IPS-NIHi7 (cell line): ENCODE results near the gene EMX1.

Source experiments
- DNase-seq: peaks from one replicate; pipeline ENCODE4 v3.0.0; 2012; ENCODE audit warnings: mixed read lengths; ENCODE audit errors: extremely low spot score

Gene EMX1

DNA sequence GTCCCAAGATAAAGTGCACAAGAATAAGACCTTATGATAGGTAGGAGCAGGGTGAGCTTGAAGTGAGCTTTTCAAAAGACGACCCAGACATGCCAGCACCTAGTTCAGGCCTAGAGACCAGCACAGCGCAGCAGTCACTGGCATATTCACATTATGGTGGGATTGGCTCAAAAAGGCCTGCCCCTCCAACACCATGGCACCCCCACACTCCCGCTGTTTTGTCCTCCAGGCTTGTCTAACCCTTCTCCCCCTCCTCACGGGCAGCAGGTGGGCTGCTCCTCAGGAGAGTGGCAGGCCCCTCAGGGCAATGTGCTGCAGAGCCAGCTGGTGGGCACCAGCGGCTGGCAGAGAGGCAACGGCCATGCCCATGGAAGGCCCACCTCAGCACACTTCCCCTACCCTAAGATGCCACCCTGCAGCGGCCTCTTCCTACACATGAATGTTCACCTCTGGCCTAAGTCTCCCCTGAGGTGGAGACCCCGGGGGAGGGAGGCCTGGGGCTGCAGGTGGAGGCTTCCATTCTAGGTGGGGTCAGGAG lies 25.6 kb downstream of the EMX1 start:
- DNase-seq = no peak

DNA sequence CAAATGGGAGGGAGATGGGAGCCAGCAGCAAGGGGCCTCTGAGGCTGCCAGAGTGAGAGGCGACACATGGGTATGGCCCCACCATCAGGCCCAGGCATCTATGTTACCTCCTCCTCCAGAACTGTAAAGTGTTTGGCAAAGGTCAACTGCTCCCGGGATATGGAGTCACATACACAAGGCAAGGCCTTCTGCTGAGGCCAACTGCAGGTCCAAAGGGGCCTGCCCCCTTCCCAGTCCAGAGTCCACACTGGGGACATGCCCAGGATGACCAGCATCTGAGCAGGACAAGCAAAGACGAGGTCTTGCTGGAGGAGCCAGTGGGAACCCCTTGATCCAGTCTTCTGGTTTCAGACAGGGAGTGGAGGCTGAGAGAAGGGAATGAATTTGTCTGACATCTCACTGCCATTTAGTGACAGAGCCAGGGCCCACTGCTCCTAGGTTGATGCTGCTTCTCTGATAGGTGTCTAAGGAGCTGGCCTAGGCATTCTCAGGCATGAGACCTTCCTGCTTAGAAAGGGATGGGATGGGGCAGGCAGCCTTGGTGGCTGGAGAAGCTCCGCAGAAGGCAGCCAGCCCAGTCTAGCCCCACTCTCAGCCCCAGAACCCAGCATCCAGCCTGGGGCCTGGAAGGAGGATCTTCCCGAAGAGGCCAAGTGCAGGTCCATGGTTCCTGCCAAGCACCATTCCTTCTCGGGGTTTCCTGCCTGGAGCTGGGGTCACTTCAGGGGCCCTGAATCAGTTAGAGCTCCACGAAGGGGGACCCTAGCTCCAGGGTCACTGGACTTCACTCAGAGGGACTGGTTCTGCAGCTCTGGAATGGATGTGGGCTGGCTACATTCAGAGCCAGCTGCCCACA lies 26.4 kb downstream of the EMX1 start:
- no peak for DNase-seq

DNA sequence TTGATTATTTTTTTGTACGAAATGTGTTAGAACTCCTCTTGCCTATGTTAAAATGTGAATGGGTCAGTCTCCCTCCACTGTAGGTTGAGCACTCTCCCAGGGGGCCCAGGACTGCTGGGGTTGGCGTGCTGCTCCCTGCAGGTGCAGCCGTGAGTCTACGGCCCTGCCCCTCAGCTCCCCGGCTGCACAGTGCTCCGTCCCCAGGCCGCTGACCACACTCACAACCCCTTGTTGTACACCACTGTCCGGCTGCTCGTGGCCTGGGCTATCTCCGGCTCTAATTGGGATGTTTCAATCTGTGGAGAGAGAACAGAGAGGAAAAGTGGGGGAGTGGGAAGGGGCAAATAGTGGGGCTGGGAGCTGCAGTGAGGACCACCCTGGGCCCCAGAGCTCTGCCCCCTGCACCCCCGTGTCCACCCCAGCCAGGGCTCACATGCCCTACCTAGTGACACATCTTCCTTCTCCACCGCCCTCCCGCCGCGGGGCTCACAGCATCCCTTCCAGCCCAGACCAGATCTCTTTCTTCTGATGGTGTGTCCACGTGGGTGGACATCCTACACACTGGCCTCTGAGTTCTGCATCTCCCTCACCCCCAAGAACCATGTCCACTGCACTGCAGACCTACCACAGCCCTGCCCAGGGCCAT lies 27.6 kb downstream of the EMX1 start:
- no peak for DNase-seq

DNA sequence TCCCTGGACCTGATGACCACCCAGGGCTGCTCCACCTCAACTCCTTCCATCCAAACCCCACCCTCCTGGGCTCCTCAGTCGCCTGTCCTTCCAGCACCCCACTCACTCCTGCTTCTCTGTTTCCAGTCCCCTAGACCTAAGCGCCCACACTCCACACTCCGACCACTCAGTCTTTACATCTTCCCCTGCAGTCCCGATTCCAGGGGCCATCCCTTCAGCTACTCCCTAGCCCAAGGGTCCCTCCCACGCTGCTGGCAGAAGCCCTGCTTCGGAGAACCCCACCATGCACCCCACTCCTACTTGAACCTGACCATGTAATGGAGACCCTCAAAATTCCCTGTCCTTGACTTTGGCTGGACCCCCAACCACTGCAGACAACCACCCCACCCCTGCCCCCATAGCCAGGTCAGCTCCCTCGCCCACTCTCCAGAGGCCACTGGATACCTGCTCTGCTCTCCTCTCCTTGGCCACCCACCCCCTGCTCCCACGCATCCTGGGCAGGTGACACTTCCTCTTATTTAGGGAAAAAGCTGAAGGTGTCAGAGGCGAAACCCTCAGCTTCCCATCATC lies 28.2 kb downstream of the EMX1 start:
- no peak for DNase-seq

DNA sequence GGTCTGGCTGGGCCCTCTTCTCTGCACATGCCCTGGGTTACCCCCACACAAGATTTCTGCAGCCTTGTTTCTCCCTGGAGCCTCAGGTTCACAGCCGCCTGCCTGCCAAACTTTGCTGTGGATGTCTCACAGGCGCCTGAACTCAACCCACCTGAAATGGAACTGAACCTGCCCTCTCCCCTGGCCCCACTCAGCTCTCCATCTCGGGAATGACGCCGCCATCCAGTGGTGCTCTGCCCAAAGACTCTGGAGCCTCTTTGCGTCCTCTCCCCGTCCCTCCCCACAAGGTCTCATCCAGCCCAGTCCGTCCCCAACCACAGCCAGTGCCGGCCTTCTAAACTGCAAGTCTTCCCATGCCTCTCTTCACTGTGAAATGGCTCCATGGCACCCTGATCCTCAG lies 29.1 kb downstream of the EMX1 start:
- no peak for DNase-seq

DNA sequence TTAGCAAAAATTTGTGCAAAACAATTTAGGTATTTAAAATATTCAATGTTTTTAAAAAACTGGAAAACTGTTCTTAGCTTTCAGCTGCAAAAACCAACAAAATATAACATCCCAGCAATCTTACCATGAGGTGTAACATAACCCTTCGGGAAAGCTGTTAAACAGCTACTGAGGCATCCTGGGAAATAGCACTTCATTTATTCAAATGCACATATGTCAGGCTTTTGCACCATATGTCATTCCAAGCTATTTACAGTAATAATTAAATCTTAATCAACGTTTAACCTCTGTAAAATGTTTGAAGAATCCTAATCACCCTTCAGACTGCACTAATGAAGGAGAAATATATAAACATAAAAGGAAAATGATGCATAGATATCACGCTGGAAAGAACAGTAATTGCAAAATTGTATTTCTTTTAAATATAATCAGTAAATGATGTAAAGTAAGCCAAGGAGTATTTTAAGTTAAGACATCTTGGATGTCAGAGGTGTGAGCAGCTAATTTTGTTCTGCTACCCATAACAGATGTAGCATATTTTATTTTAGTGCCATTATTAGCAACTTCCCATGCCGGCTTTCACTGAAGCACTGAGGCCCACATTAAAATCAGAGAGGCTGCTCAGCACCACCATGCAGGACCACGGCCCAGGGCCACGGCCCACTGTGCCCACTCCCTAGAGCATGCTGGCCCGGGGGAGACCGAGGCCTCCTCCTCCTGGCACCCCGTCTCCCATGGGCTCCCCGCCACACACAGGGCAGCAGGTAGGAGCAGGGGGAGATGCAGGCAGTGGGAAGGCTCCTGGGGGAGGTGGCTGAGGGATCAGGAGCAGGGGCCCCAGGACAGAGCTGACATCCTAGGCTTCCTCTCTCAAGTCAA lies 30.9 kb downstream of the EMX1 start:
- DNase-seq = no peak

DNA sequence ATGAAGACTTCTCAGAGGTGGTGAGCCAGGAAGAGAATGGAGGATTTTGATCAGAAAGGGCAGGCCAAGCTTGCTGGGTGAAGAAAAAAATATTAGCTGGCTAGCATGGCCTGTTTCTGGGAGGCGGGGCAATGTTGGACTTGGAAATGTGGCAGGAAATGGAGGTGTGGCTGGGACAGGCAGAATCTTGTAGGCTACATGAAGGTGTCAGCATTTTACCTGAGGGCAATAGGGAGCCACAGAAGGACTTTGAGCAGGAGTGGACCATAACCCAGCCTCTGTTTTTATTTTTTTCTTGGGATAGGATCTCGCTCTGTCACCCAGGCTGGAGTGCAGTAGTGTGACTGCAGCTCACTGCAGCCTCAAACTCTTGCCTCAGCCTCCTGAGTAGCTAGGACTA lies 31.7 kb downstream of the EMX1 start:
- DNase-seq = no peak

DNA sequence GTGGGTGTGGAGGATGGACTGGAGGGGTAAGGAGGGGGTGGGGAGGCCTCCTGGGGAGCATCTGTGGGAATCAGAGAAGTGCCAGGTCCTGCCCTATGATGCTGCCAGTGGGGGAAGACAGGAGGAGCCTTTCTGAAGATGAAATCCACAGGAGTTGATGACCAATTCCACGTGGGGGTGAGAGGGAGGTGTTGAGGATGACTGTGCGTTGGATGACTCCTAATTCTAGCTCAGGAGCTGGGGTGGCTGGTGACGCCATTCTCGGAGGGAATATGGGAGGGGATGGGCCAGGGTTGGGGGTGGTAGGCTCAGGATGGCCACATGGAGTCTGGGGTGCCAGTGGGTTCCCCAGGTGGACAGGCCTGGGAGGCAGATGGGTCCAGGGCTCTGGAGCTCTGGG lies 32.3 kb downstream of the EMX1 start:
- no peak for DNase-seq

DNA sequence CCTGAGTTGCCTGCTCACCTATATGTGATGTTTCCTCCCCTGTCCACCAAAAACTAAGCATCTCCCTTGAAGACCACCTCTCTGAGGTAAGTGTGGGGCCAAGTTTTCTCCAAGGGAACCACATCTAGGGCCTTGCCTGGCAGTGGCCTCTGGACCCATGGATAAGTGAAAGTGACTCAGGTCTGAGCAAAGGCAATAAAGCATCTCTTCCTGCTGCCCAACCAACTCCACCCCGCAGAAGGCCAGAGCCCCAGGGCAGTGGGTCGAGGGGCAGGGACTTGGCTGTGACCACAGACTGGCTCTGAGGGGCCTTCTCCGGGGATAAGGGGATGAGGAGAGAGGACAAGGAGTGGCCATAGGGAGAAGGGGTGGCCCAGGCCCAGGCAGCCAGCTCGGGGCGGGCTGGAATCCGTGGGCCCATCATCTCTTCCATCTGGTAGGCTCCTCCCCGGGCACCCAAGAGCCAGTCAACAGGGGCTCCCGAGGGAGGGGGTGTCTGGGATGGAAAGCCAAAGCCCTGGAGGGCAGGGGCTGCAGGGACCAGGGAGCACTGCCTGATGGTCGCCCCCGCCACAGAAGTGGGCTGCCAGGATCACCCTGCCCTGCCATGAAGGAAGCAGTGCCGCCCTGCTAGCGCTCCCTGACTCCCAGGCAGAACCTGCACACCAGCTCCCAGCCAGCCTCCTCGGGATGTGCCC lies 33.4 kb downstream of the EMX1 start:
- DNase-seq = peak; percentile 38

DNA sequence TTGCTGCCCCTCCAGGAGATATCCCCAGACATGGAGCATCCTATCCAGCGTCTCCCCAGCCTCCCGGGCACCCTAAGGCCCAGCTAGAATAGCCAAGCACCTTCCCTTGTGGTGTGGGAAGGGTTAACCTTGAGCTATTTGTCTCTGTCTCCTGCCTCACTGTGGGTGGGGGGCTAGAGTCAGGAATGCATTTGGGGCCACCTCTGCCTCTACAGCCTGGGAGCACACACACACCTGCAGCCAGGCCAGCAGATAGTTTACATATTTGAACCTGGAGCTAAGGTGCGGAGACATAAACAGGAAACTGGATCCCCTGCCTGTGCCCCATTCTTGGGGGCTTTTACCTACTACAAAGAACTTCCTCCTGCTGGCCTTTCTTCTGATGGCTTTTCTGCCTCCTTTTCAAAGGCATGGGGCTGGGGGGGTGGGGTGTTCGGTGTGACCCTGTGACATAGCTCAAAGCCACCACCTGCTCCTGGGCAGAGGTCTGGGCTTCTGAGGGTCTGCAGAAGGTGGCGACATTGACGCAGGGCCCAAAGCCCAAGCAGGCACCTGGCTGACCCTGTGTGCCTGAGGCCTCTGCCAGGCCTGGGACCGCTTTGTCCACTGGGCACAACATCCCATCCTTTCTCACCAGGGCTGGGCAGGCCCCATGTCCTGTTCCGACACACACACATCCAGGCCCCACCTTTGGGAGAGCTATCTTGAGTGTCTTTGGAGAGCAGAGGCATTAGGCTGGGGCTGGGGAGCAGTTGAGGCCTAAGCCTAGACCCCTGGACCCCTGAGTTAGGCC lies 34.2 kb downstream of the EMX1 start:
- peak; percentile 85 for DNase-seq

DNA sequence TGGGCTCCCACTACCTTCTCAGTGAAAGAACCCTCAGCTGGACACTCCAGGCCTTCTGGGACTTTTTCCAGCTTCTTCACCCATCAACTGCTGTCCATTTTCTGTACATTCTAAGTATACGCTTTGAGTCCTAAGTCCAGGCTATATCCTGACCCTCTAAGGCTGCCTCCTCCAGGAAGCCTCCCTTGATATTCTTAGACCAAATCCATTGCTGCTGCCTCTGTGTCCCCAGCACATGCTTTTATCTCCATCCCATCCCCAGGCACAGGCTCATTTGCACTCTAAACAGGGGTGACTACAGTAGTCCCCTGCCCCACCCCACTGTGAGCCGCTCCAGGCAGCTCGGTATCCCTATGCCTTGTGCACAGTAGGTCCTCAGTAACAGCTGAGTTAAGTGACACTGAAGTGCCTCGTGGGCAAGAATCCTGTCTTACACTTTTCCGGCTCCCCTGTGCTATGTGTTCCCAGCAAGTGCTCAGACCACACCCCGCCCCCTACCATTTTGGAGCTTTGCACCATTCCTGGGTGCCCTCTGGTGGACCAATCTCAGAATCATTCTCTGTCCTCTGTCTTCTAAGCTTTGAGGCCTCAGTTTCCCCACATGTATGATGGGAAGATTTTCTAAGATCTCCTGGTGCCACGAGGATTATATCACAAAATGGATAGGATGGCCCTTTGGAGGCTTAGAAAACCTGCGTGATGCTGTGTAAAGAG lies 34.9 kb downstream of the EMX1 start:
- peak; percentile 50 for DNase-seq

DNA sequence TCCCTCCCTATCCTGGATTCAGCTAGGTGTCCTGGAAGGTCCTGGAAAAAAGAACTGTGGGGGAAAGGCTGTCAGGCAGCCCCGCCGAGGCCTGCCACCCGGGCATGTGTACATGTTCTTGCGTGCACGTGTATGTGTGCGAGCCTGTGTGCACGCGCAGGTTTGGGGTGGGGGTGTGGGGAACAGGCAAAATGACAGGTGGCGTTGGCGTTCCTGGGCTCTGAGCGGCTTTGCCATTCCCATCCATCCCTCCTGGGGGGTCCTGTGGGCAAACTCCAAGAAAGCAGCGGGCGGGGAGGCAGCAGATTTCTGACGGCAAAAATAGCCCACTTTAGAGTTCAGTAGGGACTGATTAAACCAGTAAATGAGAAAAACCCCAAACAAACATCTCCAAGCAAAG lies 35.6 kb downstream of the EMX1 start:
- DNase-seq = no peak

DNA sequence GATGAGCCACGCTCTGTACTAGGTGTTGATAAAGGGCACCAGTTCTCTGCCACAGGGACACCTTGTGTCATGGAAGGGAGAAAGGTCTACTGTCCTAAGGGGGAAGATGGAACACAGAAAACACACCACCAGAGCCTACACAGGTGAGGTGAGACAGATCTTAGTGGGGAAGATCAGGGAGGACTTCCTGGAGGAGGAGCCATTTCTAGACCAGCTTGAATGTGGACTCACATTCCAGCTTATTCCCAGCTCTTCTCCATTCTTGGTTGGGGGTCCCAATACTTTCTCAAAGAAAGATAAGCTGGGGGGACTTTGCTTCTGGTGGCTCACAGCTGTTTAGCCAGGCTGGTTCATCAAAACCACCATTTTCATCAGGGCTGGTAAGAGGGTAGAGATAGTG lies 36.2 kb downstream of the EMX1 start:
- no peak for DNase-seq

DNA sequence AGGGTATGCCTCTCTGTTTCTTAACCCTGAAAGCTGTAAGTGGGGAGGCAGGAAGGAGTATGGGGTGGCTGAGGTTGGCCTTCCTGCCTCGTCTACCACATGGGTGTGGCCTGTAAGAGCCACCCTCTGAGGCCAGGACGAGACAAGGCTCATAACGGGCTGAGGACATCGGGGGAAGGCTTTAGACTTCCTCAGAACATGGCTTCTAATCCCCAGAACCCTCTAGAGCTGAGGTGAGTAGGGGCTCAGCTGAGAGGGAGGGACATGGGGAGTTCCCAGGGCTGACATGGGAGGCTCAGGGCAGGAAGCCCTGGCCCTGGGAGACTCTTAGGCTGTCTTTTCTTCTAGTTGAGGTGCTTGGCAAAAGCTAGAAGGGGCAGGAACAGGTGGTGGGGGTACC lies 36.7 kb downstream of the EMX1 start:
- DNase-seq = no peak

DNA sequence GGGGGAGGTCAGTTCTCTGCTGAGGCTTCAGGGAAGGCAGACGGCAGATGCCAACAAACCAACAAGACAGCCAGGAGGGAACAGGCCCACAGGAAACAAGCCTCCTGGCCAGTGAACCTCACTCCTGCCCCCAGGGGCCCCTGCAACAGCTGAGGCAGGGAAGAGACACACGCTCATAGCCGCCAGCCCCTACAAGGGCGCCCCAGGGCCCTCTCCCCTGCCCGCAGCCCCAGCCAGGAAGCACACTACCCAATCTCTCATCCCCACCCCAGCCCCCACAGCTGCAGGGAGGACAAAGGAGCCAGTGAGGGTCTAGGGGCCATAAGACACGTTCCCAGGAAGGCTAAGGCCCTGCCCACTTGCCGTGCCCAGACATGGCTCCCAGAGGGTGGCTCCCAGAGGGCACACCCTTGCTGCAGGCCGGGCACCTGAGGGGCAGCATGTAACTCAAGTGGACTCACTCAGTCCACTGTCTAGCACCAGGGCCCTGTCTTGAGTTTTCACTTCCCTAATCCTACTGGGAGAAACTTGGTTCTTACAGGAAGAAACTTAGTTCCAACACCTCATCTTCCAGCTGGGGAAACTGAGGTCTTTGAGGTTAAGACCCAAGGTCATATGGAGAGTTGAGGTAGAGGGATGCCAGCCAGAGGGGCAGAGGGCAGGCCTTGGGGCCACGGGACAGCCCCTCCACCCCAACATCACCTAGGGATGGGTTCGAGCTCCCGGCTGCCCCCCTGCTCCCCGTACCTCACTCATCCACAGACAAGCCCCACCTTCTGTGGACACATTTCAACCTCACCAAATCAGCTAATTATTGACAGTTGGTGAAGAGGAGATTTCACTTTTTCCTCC lies 37.3 kb downstream of the EMX1 start:
- no peak for DNase-seq

DNA sequence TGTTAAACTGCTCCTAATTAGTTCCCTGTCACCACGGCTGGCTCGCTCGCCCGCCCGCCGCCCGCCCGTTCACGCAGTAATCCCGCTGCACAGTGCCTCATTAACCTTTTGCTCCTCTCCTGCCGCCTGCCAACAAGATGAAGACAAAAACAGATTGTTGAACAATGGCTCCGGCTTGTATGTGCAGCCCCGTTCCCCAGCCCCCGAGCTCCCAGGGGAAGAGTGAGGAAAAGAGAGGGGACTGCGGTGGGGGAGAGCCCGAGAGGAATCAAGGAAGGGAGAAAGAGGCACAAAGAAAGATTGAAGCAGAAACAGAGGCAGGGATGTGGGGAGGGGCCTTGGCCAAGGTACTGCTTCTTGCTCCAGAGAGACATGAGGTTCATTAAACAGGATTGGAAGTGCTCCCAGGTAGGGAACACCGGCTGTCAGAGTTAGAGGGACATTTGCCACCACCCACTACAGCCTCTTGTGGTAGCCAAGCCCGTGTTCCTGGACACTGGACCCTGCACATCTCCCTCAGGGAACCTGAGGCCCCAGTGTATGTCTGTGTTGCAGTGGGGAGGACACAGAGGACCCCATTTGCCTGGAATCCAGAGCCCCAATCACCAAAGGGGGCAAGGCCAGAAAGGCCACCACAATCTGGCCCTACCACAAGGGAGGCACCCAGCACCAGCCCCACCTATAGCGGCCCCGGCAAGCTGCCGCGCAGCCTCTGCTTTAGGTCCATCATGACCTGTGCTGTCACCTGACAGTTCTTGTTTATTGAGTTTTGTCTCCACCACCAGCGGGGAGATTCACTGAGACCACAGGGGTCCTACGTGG lies 38.1 kb downstream of the EMX1 start:
- DNase-seq = no peak

DNA sequence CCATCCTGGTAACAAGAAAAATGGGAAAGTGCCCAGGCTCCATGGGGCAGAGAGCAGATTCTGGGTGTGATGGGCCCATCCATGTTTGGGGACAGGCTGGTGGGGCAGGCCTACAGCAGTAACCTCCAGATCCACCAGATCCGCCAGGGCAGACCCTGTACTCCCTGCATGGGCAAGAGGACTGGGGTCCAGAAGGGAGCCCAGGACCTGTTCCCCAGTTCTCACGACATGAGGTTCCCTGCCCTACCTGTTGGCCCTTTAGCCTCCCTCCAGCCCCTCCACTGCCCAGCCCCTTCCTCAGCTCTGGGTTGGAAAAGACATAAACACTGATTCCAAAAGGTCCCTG lies 38.7 kb downstream of the EMX1 start:
- no peak for DNase-seq

DNA sequence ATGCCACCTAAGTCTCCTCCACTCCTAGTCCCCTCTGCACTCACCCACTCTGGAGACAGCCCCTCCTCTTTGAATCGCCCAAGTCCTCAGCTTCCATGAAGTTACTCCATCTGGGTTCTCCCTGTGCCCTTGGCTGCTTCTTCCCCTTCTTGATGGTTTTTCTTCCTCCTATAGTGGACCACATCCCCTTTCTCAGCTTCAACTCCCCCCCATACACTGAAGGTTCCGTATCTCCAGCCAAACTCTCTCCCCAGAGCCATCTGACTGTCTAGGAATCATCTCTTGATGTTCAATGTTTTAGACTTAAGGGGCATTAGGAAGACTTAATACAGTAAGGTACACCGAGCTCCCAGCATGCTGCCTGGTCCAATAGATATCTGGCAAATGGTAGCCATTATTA lies 39.6 kb downstream of the EMX1 start:
- DNase-seq = no peak
